Suprapubic skin (tissue), 3 donors: Measurements from ENCODE around the gene UBE2K.

Experiments used
- POLR2AphosphoS5 ChIP-seq, 3 donors: sonication (generic); formaldehyde crosslinking; IDR thresholded peaks; one replicate each; pipeline ENCODE4 v1.6.1; 2017; ENCODE audit warnings: antibody characterized with exemption in 3 of 3
- TF ChIP-seq, protein P1 (sequence below), 2 donors: fragments of 200-600 bp in 1 of 2; fragments of 450-650 bp in 1 of 2; sonication (generic) in 1 of 2; IDR thresholded peaks; one replicate each; pipeline ENCODE4 v1.5.1; 2016 to 2019; ENCODE audit warnings: antibody characterized with exemption in 2 of 2, mild to moderate bottlenecking in 1 of 2, moderate library complexity in 1 of 2

DNA sequence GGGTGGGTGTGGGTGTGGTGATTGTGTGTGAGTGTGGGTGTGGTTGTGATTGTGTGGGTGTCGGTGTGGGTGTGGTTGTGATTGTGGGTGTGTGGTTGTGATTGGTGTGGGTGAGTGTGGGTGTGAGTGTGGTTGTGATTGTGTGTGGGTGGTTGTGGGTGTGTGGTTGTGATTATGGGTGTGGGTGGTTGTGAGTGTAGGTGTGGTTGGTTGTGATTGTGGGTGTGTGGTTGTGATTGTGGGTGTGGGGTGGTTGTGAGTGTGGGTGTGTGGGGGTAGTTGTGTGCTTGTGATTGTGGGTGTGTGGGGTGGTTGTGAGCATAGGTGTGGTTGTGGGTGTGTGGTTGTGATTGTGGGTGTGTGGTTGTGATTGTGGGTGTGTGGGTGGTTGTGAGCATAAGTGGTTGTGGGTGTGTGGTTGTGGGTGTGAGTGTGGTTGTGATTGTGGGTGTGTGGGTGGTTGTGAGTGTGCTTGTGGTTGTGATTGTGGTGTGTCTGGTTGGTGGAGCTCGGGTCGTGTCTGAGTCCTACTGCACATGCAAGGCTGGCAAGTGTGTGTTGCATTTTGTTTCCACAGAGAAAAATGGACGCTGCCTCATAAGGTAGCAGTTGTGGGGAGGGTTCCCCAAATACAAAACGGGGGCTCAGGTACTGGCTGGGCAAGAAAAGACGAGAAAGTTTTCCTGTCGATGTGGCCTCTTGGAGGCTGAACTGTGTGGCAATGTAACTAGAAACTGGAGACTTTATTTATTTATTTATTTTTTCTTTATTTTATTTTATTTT is 116.7 kb downstream of the UBE2K start:
- no peak for TF ChIP-seq POLR2AphosphoS5 (IDR thresholded peaks at IDR 0.05)
- TF ChIP-seq, protein P1, sequence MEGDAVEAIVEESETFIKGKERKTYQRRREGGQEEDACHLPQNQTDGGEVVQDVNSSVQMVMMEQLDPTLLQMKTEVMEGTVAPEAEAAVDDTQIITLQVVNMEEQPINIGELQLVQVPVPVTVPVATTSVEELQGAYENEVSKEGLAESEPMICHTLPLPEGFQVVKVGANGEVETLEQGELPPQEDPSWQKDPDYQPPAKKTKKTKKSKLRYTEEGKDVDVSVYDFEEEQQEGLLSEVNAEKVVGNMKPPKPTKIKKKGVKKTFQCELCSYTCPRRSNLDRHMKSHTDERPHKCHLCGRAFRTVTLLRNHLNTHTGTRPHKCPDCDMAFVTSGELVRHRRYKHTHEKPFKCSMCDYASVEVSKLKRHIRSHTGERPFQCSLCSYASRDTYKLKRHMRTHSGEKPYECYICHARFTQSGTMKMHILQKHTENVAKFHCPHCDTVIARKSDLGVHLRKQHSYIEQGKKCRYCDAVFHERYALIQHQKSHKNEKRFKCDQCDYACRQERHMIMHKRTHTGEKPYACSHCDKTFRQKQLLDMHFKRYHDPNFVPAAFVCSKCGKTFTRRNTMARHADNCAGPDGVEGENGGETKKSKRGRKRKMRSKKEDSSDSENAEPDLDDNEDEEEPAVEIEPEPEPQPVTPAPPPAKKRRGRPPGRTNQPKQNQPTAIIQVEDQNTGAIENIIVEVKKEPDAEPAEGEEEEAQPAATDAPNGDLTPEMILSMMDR (IDR thresholded peaks at IDR 0.05) = no peak
